GM19351 (cell line): ENCODE results near the gene ETFA.

ENCODE experiments used
- ATAC-seq: cut with Tn5 transposase; IDR thresholded peaks from one replicate; pipeline ENCODE4 v1.9.1; 2021; ENCODE audit warnings: mild to moderate bottlenecking, moderate library complexity; ENCODE audit not compliant: unreplicated experiment

Gene ETFA

GRCh38 chr15:76221085-76221767 lies 90.0 kb downstream of the ETFA start:
- no peak for ATAC-seq

- ATAC-seq = no peak
Measured at GRCh38 chr15:76217882-76218217, 93.4 kb downstream of the ETFA start.

DNA sequence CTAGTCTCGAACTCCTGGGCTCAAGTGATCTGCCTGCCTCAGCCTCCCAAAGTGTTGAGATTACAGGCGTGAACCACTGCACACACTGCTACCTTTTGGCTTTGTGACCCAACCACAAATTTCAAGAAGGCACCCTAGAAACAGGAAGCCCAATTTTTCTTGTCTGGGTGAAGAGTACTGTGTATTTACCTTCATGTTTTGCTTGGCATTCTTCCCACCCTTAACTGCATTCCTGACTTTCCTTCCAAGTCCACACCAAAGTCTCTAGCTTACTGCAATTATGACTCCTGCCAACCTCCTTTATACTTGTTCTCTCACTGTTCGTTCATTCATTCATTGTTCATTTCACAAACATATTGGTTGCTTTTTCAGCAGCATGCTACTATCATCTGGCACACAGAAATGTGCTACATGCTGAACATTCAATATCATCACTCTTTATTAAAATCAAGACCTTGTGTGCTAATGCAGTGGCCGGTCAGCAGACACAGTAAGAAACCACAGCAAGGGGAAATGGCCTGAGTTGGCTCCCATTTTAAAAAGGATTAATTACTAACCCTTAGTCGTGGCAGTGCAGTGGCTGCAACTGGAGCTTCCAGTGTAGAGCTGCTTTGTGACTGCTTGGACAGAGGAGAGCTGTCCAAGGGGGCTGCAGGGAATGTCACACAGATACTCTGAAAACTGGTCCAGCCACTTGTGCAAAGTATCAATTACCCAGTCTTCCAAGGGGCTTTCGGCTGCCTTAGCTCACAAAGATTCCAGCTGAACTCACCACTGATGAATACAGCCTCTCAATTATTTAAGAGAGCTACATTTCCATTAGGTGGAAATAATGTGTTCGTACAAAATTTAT lies 94.0 kb downstream of the ETFA start:
- ATAC-seq = no peak

DNA sequence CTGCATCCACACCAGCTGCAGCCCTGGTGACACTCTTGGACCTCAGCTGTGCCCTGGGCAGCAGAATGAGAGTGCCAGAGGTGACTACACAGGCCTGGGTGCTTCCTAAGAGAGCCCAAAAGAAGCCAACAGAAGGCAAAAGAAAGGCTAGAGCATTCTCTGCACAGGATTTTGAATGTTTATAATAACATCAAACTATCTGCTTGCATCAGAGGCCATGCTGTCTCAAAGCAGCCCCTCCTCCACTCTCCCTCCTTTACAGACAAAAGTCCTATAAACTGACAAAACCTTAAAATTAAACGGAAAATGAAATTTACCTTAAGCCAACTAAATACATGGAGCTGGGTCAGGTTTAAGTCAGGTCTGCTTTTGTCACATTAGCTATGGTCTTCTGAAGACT lies 95.6 kb downstream of the ETFA start:
- no peak for ATAC-seq

DNA sequence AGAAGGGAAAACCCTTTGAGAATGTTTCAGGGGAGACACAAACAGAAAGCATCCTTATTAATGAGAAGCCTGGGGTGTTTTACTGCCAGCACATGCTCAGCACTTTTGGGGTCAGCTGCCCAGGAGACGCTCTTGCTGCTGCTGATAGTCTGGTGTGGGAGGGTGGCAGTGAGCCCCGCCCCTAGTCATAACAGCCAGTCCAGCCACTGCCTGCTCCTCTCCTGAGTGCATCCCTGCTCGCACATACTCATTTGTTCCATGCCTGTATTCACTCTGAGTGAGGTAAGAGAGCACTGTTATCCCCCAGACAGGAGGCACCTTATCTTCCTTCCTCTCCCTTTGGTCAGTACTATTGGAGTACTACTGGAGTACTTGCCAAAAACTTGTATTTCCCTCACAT lies 101.3 kb downstream of the ETFA start:
- ATAC-seq = no peak

DNA sequence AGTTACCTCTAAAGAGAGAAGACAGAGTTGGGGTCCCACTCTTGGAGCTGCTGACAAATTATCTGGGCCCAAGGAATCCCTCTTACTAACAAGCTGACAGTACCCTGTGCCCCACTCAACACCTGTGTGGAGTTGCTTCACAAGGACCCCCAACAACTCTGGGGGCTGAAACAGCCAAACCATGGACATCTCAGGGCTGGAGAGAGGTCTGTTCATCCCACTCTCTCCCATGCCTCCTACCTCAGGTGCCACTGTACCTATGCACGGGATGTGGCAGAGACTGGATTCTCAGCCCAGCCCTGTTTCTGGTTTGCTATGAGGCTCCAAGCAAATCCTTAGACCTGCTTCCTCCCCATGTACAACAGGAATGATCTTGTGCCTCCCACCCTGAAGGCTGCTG lies 101.7 kb downstream of the ETFA start:
- ATAC-seq = no peak

DNA sequence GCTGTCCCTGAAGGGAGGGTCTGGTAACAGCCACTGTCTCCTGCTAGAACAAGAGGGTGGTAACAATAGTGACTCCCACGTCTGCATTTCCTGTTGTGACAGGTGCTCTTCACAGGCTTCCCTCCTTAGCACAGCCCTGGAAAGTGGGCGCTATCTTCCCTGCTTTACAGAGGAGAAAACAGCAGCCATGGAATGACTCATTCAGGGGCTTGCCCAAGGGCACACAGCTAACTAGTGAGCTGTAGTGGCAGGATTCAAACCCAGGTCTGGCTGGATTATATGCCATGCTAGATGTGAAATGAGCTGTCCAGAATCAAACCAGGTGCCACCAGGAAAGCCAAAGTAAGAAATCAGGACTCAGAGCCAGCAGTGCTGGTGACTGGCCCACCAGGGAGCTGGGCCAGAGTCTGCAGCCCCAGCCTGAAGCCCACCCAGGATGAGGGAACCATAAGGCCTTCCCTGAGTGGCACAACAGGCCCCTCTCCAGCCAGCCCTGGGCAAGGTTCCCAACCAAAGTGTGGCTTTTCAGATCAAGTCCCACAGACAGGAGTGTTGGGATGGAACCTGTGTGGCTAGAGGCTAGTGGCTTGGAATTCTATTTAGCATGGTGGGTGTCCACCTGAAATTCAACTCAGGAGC lies 102.4 kb downstream of the ETFA start:
- no peak for ATAC-seq

GRCh38 chr15:76208084-76208785 lies 103.0 kb downstream of the ETFA start:
- no peak for ATAC-seq

- ATAC-seq = no peak
Measured at GRCh38 chr15:76206325-76206976, 104.8 kb downstream of the ETFA start.

DNA sequence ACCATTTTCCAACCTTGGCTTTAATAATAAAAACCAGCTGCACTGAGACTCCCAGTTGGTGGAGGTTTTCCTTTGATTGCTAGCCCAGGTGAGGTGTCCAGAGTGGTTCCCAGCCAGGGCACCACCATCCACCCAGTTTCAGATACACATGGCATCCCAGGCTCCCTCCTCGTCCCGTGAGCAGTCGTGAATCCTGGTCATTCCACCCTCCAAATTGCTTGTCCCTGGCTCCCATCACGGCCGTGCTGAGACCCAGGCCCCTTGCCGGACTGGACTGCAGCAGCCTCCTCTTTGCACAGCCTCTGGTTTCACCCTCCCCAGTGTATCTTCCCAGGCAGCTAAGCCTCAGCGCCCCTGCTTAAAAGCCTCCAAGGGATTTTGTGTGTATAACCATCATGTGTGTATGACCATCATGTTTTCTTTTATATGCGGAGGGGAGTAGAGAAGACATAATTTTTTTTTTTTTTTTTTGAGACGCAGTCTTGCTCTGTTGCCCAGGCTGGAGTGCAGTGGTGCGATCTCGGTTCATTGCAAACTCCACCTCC lies 106.3 kb downstream of the ETFA start:
- ATAC-seq = no peak

- ATAC-seq = no peak
Measured at GRCh38 chr15:76204109-76204845, 107.0 kb downstream of the ETFA start.

GRCh38 chr15:76203346-76204108 lies 107.7 kb downstream of the ETFA start:
- no peak for ATAC-seq

- ATAC-seq = no peak
Measured at GRCh38 chr15:76201536-76202255, 109.6 kb downstream of the ETFA start.

DNA sequence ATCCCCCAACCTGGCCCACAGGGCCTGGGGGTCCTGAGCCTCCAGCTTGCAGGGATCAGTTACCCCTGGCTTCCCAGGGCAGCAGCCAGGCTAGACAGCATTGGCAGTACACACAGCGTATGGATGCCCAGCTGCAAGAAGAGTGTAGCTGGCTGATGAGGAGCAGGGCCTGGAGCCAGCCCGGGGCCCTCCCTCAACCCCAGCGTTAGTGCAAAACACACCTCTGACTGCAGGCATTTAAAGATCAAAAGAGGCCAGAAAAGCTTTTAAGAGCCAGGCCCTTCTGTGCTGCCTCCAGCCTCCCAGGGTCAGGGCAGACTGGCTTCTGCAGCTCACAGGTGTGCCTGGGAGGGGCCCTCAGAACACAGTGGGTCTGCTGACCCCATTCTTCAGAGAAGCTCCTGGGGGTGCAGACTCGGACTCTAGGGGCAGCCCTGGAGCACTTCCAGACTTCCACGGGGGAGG lies 110.6 kb downstream of the ETFA start:
- ATAC-seq = no peak

- no peak for ATAC-seq
Measured at GRCh38 chr15:76200083-76200465, 111.2 kb downstream of the ETFA start.

DNA sequence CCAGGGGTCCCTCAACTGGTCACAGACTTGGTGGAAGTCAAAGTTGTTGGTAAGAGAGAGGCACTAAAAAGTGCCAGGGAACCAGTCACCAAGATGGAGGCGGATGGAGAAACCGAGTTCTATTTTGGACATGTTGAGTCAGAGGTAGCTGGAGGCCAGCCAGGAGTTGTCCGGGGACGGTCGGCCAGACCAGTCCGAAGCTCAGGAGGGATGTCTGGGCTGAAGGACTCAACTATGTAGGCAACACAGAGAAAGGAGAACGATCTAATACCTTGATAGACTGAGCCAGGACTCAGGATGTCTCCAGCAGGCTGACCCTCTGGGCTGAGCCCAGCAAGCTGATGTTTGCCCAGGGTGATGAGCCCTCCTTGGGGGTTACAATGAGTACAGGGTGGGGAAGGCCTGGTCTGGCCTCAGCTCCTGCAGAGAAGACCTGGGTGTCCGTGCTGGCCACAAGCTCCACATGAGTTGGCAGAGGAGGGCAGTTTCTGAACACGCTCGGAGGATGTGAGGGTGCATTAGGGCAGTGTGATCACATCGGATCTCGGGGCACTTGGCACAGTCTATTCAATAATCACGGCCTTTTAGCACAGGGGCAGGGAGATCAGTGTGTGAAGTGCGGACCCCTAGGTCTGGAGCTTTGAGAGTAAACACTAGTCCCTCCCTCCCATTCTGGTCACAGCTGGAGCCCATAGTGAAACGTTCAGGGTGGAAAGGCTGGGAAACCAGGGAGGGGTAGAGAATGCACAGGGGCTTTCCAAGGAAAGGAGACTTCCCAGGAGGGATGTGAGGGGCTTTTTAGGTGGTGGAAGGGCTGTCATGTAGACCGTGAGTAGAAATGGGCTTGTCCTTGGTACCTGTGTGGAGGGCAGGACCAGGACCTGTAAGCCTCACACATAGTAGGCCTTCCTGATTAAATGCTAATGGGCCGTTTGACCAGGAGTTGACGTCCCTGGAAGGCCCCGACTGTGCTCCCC lies 111.9 kb downstream of the ETFA start:
- no peak for ATAC-seq

DNA sequence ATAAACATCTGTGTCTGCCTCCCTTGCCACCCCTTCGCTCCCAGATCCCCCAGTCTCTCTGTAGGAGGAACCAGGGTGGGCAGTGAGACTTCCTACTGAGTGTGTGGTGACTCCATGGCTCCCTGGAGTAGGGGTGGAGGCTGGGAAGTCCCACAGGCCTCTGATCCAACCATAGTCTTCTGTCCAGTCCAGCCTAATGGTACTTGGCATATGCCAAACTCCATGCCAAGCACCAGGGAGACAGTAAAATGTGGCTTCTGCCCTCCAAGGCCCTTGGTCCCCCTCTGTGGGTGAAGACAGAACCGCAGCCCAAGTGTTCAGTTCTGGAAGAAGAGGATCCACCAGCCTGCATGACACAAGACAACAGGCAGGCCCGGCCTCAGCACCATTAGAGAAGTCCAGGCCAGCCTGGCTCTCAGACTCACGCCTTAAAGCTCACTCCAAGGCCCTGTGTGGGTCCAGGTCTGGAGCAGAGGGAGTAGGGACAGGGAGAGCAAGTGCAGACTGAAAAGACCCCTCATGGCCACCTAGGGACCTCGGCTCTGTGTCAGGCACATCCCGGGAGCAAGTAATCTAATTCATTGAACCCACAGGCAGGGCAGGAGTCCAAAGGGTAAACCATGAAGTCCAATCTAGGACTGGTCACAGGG lies 112.7 kb downstream of the ETFA start:
- ATAC-seq = no peak
